ENCODE data around the gene CACUL1.

The CACUL1 gene

DNA sequence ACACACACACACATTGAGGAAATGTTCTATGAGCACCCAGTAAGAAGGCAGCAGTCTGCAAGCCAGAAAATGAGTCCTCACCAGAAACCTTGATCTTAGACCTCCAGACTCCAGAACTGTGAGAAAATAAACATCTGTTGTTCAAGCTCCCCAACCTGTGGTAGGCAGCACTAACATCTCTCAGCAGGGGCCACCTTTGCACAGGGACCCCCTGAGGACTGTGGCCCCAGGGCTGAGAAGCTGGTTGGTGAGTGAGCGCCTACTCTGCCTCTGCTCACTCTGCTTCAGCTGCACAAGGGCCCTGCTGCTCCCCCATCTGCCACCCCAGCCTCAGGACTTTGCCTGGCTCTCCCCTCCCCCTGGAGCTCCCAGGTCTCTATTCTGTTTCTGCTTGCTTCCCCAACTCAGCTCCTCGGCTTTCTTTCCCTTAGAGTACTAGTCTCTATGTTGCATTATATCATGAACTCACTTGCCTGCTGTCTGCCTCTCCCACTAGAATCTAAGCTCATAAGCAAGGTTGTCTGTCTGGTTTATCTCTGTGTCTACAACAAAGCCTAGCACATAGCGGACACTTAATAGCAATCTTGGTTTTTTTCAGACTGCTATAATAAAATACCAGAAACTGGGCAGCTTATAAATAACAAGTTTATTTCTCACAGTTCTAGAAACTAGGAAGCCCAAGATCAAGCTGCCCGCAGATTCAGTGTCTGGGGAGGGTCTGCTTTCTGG is 118.9 kb downstream of the CACUL1 start:
- DNase-seq: no peak

DNA sequence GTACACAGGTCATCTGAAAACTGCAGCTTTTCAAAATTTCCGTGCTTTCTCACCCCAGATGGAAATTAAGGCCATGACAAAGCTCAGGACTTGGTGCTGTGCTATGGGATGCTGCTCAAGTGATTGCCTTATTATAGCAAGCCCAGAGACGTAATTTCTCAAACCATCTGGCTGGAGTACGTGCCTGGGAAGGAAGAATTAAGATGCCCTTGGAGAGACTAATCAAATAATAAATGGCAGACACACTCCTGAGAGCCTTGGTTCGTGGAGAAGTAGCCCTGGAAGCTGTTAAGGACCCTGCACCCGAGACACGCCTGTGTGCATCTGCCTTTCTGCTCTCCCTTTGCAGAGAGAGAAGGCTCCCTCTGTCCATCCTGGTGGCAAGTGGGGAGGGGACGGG is 121.0 kb downstream of the CACUL1 start:
- no peak for DNase-seq

GRCh38 chr10:118629211-118629610 is 125.6 kb downstream of the CACUL1 start:
- no peak for DNase-seq

DNA sequence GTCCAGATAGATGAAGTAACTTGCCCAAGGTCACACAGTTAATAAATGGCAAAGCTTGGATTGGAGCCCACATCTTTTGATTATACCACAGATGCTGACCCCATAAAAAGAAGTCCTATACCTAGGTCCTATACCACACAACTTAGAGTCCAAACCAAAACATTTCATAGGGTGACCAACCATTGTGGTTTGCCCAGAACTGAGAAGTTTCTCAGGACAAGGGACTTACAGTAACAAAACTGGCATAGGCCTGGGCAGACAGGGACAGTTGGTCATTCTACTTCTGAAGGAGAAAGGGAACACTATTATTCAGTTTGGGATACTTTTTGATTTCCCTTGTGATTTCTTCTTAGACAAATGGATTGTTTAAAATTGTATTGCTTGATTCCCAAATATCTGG is 126.4 kb downstream of the CACUL1 start:
- no peak for DNase-seq

GRCh38 chr10:118626953-118627352 is 127.8 kb downstream of the CACUL1 start:
- no peak for DNase-seq
